Measurements from ENCODE around the gene TPGS1.

DNA sequence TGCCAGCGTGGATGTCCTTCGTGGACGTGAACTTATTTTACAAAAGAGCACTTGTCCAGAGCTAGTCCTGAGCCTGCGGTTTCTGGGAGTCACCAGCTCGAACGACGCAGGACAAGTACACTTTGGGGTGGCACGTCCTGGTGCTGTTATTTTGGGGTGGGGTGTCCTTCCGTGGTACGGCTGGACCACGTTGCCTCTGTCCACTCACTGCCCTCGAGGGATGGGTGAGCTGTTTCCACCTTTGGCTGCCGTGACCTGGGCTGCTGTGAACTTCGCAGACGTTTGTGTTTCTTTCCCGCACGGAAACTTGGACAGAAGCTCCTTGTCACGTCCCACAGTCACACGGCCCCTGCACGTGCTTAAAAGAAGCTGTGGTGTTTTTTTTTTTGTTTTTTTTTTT, 47.5 kb downstream of the TPGS1 start:
- TF ChIP-seq TAF1 (IDR thresholded peaks at IDR 0.05; ENCODE audit: borderline replicate concordance, low read depth, low read length) (no peak), POLR2A (IDR thresholded peaks at IDR 0.05; ENCODE audit: low read depth, low read length) (no peak), POLR2AphosphoS5 (IDR thresholded peaks at IDR 0.05; ENCODE audit: low read depth, low read length) (no peak)

Data from GM12892 (cell line).